Transverse colon (tissue), 4 donors: ENCODE results near the gene SCRN2. TPM values are rescaled to one million over a fixed set of nuclear protein-coding genes. Genes with fewer than 3 reads are reported as not detected.

Experiments
- DNase-seq: peaks from one replicate; pipeline ENCODE4 v3.0.0-alpha.2; 2019
- H3K27ac ChIP-seq, 4 donors: fragments of 200-600 bp; sonication (generic); 2 replicates each; pipeline ENCODE4 v1.5.1; 2016 to 2018; ENCODE audit warnings: inconsistent platforms in 4 of 4
- H3K27me3 ChIP-seq: fragments of 200-600 bp; sonication (generic); 2 replicates; pipeline ENCODE4 v1.5.1; 2017; ENCODE audit warnings: inconsistent platforms
- H3K36me3 ChIP-seq, 4 donors: fragments of 200-600 bp; sonication (generic); 2 replicates each; pipeline ENCODE4 v1.5.1; 2017 to 2019; ENCODE audit warnings: inconsistent platforms in 4 of 4
- H3K4me1 ChIP-seq, 4 donors: fragments of 200-600 bp; sonication (generic); 2 replicates each; pipeline ENCODE4 v1.5.1; 2017 to 2020; ENCODE audit warnings: inconsistent platforms in 4 of 4
- H3K4me3 ChIP-seq, 4 donors: fragments of 200-600 bp; sonication (generic); 1 replicate in 1 of 4; 2 replicates in 3 of 4; pipeline versions ENCODE4 v1.5.1 to v1.6.1; 2017 to 2019; ENCODE audit warnings: inconsistent platforms in 4 of 4
- H3K9me3 ChIP-seq, 2 donors: fragments of 200-600 bp; sonication (generic); 2 replicates each; pipeline ENCODE4 v1.5.1; 2017 to 2019; ENCODE audit warnings: inconsistent platforms in 2 of 2
- CTCF ChIP-seq, 5 experiments: fragments of 200-600 bp in 3 of 5; fragments of 450-650 bp in 2 of 5; sonication (generic) in 3 of 5; IDR thresholded peaks; 1 replicate in 2 of 5; 2 replicates in 3 of 5; pipeline ENCODE4 v1.5.1; 2016 to 2017; ENCODE audit warnings: antibody characterized with exemption in 5 of 5, inconsistent platforms in 3 of 5, mild to moderate bottlenecking in 2 of 5, moderate library complexity in 1 of 5
- EP300 ChIP-seq: sonication (generic); formaldehyde crosslinking; IDR thresholded peaks from one replicate; pipeline ENCODE4 v1.6.1; 2017; ENCODE audit warnings: antibody characterized with exemption, low read depth
- POLR2A ChIP-seq: fragments of 450-650 bp; IDR thresholded peaks from one replicate; pipeline ENCODE4 v1.6.1; 2016; ENCODE audit warnings: antibody characterized with exemption, mild to moderate bottlenecking, moderate library complexity
- POLR2AphosphoS5 ChIP-seq, 3 donors: sonication (generic); formaldehyde crosslinking; IDR thresholded peaks; one replicate each; pipeline ENCODE4 v1.6.1; 2016; ENCODE audit warnings: antibody characterized with exemption in 3 of 3
- WGBS, 2 donors: methylation state at CpG; one replicate each; pipeline ENCODE4 v1.1.5; 2018; ENCODE audit warnings: low coverage in 1 of 2; 5-methylcytosine and 5-hydroxymethylcytosine counted together
- in situ Hi-C, 4 donors: fragments of 200-750 bp; cut with MboI; loops; one replicate each; pipeline versions ENCODE4 v1.15.0 to v1.15.1; 2017; ENCODE audit warnings: low sequenced_read_pairs in 3 of 4, low pct_ligation_motif_present in 1 of 4, low pct_unique_long_range_greater_than_20kb in 1 of 4
- intact Hi-C: fragments of 100-400 bp; cut with DNase I; formaldehyde crosslinking; loops from one replicate; pipeline ENCODE4 v1.15.1; 2023; ENCODE audit warnings: low total_unique reads
- total RNA-seq, 4 donors: library from RNA; depleted of rRNA; stranded (reverse); fragments of >200 nt; gene quantifications; one replicate each; pipeline ENCODE4 v1.1.0, GENCODE V29; 2016

Gene SCRN2
- total RNA-seq, 4 donors from 2014 or later: 37.8 to 164 (median 89.7) TPM

- WGBS, 2 donors: 18% methylated on average over 1 of the region's 1 CpG; no CpG with 5 or more reads in 1 of the 2 donors
- Histone ChIP-seq H3K9me3 (no peaks in the 10 kb centered on the region), H3K27me3 (peaks cover 57% of the 10 kb centered on the region), H3K27ac (no peak overlapping the region), H3K36me3 (no peaks in the 10 kb centered on the region), H3K4me1 (peaks cover 0 to 4% (median under 1%) of the 10 kb centered on the region in 4 donors), H3K4me3 (no peak overlapping the region)
- no peak for DNase-seq
- in situ Hi-C loops: no loop called here
- TF ChIP-seq EP300 (no peak), CTCF (IDR thresholded peaks at IDR 0.05) (no peak), POLR2A (no peak), POLR2AphosphoS5 (IDR thresholded peaks at IDR 0.05) (no peak)
- intact Hi-C loops: no loop called here
Measured at GRCh38 chr17:47870056-47870455, 29.0 kb upstream of the SCRN2 start.

- Histone ChIP-seq H3K36me3 (no peaks in the 10 kb centered on the region), H3K27ac (no peak overlapping the region), H3K4me3 (no peak overlapping the region), H3K27me3 (peaks cover 51% of the 10 kb centered on the region), H3K4me1 (peaks cover 0 to 9% (median 3%) of the 10 kb centered on the region in 4 donors), H3K9me3 (no peaks in the 10 kb centered on the region)
- whole genome bisulfite sequencing, 2 donors: 44% methylated on average over 2 of the region's 2 CpGs; no CpG with 5 or more reads in 1 of the 2 donors
- in situ Hi-C loops (no loop called here), intact Hi-C loops (no loop called here)
- TF ChIP-seq POLR2A: no peak
- TF ChIP-seq POLR2AphosphoS5 (IDR thresholded peaks at IDR 0.05): no peak
- no peak for TF ChIP-seq CTCF (IDR thresholded peaks at IDR 0.05)
- no peak for TF ChIP-seq EP300
- DNase-seq: no peak
Measured at GRCh38 chr17:47869114-47869513, 28.0 kb upstream of the SCRN2 start.

- Histone ChIP-seq H3K9me3 (no peaks in the 10 kb centered on the region), H3K27ac (no peak overlapping the region), H3K27me3 (peaks cover 45% of the 10 kb centered on the region), H3K36me3 (no peaks in the 10 kb centered on the region), H3K4me3 (no peak overlapping the region), H3K4me1 (peaks cover 0 to 9% (median 3%) of the 10 kb centered on the region in 4 donors)
- TF ChIP-seq POLR2AphosphoS5 (IDR thresholded peaks at IDR 0.05) (no peak), EP300 (no peak), POLR2A (no peak), CTCF (IDR thresholded peaks at IDR 0.05) (no peak)
- DNase-seq: no peak
- intact Hi-C loops: no loop called here
- 67 to 81% methylated on average over 3 to 11 of the region's 11 CpGs for WGBS, 2 donors
- in situ Hi-C loops: no loop called here
Measured at GRCh38 chr17:47867813-47868533, 26.9 kb upstream of the SCRN2 start.

- no peak for DNase-seq
Measured at GRCh38 chr17:47866941-47867340, 25.9 kb upstream of the SCRN2 start.

More at GRCh38 chr17:47866941-47867340, 25.9 kb upstream of the SCRN2 start:
- intact Hi-C loops: no loop called here
- Histone ChIP-seq H3K27me3 (peaks cover 34% of the 10 kb centered on the region), H3K36me3 (no peaks in the 10 kb centered on the region), H3K4me1 (peaks cover 0 to 9% (median 3%) of the 10 kb centered on the region in 4 donors), H3K27ac (no peak overlapping the region), H3K9me3 (no peaks in the 10 kb centered on the region), H3K4me3 (no peak overlapping the region)
- TF ChIP-seq EP300 (no peak), CTCF (IDR thresholded peaks at IDR 0.05) (no peak), POLR2AphosphoS5 (IDR thresholded peaks at IDR 0.05) (no peak), POLR2A (no peak)
- WGBS, 2 donors: 90% methylated on average over 20 of the region's 20 CpGs; no CpG with 5 or more reads in 1 of the 2 donors
- in situ Hi-C loops: no loop called here
